Mucosa of descending colon (tissue), 3 donors: Measurements from ENCODE around the gene DCAKD. TPM values are rescaled to one million over a fixed set of nuclear protein-coding genes. Genes with fewer than 3 reads are reported as not detected.

Source experiments
- ATAC-seq: fragments of 200-7000 bp; cut with Tn5 transposase; one replicate; pipeline ENCODE4 v1.9.1; 2020; ENCODE audit warnings: mild to moderate bottlenecking, moderate library complexity
- DNase-seq, 3 donors: peaks; one replicate each; pipeline ENCODE4 v3.0.0-alpha.2; 2020
- H3K36me3 ChIP-seq: fragments of 200-600 bp; one replicate; pipeline ENCODE4 v1.8.0; 2021; ENCODE audit warnings: low read depth, mild to moderate bottlenecking
- H3K4me1 ChIP-seq: fragments of 200-600 bp; one replicate; pipeline ENCODE4 v1.8.0; 2021; ENCODE audit warnings: low read depth, mild to moderate bottlenecking
- H3K4me3 ChIP-seq: fragments of 200-600 bp; one replicate; pipeline ENCODE4 v1.8.0; 2021; ENCODE audit warnings: mild to moderate bottlenecking
- H3K9me3 ChIP-seq: fragments of 200-600 bp; one replicate; pipeline ENCODE4 v1.8.0; 2021; ENCODE audit warnings: mild to moderate bottlenecking
- CTCF ChIP-seq: fragments of 200-600 bp; IDR thresholded peaks from one replicate; pipeline ENCODE4 v1.8.0; 2022; ENCODE audit warnings: antibody characterized with exemption, mild to moderate bottlenecking
- intact Hi-C, 2 donors: fragments of 100-400 bp; cut with DNase I in 1 of 2; cut with micrococcal nuclease in 1 of 2; formaldehyde crosslinking; loops; one replicate each; pipeline versions ENCODE4 v1.11.0 to v1.11.1; 2022; cut with DNase I, micrococcal nuclease
- total RNA-seq, 3 donors: library from RNA; stranded (reverse); fragmentation: NEBNext Ultra II Directional in 2 of 3; extraction: Animal tissue kit (Norgen Biotek cat#: 25700) in 2 of 3; gene quantifications; one replicate each; pipeline versions ENCODE4 v1.2.1 to v1.2.4, GENCODE V29; 2021 to 2023
- donor health status: DM: no; HTN: no; CAD: no; lungs with moderate emphysema.
- donor health status: DM: no; HTN: no; CAD: no.
- donor health status: DM: no; HTN: yes; CAD: no.

Gene DCAKD
- total RNA-seq, 3 donors from 2014 or later: 21.6 to 29.0 (median 24.8) TPM

GRCh38 chr17:44997733-44998520, 53.5 kb downstream of the DCAKD start:
- Histone ChIP-seq H3K4me1 (no peaks in the 10 kb centered on the region), H3K9me3 (peaks cover 7% of the 10 kb centered on the region), H3K4me3 (no peak overlapping the region), H3K36me3 (no peaks in the 10 kb centered on the region)
- no peak for TF ChIP-seq CTCF
- intact Hi-C loops: no loop called here
- ATAC-seq: no peak
- DNase-seq: no peak

- intact Hi-C loops: no loop called here
- DNase-seq (no peak), ATAC-seq (no peak)
- no peaks in the 10 kb centered on the region for H3K36me3 ChIP-seq
- peaks cover 7% of the 10 kb centered on the region for H3K9me3 ChIP-seq
- H3K4me1 ChIP-seq: no peaks in the 10 kb centered on the region
- no peak overlapping the region for H3K4me3 ChIP-seq
- TF ChIP-seq CTCF: no peak
Observed at GRCh38 chr17:44996304-44996703, 55.1 kb downstream of the DCAKD start.

- Histone ChIP-seq H3K9me3 (peaks cover 7% of the 10 kb centered on the region), H3K4me3 (no peak overlapping the region), H3K36me3 (no peaks in the 10 kb centered on the region), H3K4me1 (no peaks in the 10 kb centered on the region)
- ATAC-seq: no peak
- intact Hi-C loops: no loop called here
- no peak for DNase-seq
- no peak for TF ChIP-seq CTCF
Observed at GRCh38 chr17:44995436-44996001, 55.9 kb downstream of the DCAKD start.

GRCh38 chr17:44992242-44992939, 59.0 kb downstream of the DCAKD start:
- TF ChIP-seq CTCF: no peak

GRCh38 chr17:44990994-44991393, 60.4 kb downstream of the DCAKD start:
- Histone ChIP-seq H3K4me1 (no peaks in the 10 kb centered on the region), H3K4me3 (no peak overlapping the region), H3K9me3 (no peaks in the 10 kb centered on the region), H3K36me3 (no peaks in the 10 kb centered on the region)
- intact Hi-C loops: no loop called here
- ATAC-seq: no peak
- TF ChIP-seq CTCF: no peak
- no peak for DNase-seq

More at GRCh38 chr17:44992242-44992939, 59.0 kb downstream of the DCAKD start:
- no peak overlapping the region for H3K4me3 ChIP-seq
- DNase-seq: no peak
- H3K9me3 ChIP-seq: no peaks in the 10 kb centered on the region
- no peaks in the 10 kb centered on the region for H3K4me1 ChIP-seq
- intact Hi-C loops: no loop called here
- ATAC-seq: no peak
- H3K36me3 ChIP-seq: no peaks in the 10 kb centered on the region
